Endothelial cell of umbilical vein (primary cell): ENCODE measurements around the gene RNH1. TPM values are rescaled to one million over a fixed set of nuclear protein-coding genes. Genes with fewer than 3 reads are reported as not detected.

Experiments
- BruUV-seq: library from RNA; stranded (reverse); fragments of 400-500 nt; replicated peaks from 2 replicates; lab custom pipeline; 2021; lab: Mats Ljungman, UMichigan
- CTCF ChIA-PET: fragments of 300-600, 350-600 bp; sonication (Branson Sonifier 250); formaldehyde crosslinking; loops from one replicate; lab custom pipeline; 2021; ENCODE audit warnings: antibody characterized with exemption, inconsistent platforms; lab: Charles Lee
- POLR2A ChIA-PET: fragments of 300-600, 350-600 bp; sonication (Branson Sonifier 250); formaldehyde crosslinking; loops from one replicate; lab custom pipeline; 2021; ENCODE audit warnings: antibody characterized with exemption, inconsistent platforms; lab: Charles Lee
- DNase-seq: peaks from one replicate; pipeline ENCODE4 v3.0.0-alpha.2; 2011; ENCODE audit warnings: low read depth, low spot score
- FAIRE-seq: peaks from 2 replicates; lab custom pipeline; 2011; peaks lifted over from hg19 to GRCh38; lab: Jason Lieb, UNC
- H2AFZ ChIP-seq: 2 replicates; pipeline ENCODE4 v1.6.0; 2012; ENCODE audit warnings: low read depth, low read length, control low read depth, inconsistent platforms
- H3K27ac ChIP-seq: 2 replicates; pipeline ENCODE4 v1.5.1; 2011; ENCODE audit warnings: low read depth, mild to moderate bottlenecking, control low read depth, low read length, moderate library complexity; ENCODE audit not compliant: insufficient read depth
- H3K27me3 ChIP-seq, 2 experiments: 2 replicates each; pipeline versions ENCODE4 v1.6.0 to v1.6.1; 2011; ENCODE audit warnings: low read length in 2 of 2, mixed read lengths in 1 of 2; ENCODE audit not compliant: control insufficient read depth in 2 of 2, insufficient read depth in 2 of 2
- H3K36me3 ChIP-seq, 2 experiments: 2 replicates in 1 of 2; 3 replicates in 1 of 2; pipeline ENCODE4 v1.5.1; 2011; ENCODE audit warnings: low read length in 2 of 2, mild to moderate bottlenecking in 1 of 2, moderate library complexity in 1 of 2; ENCODE audit not compliant: control insufficient read depth in 2 of 2, insufficient read depth in 2 of 2; ENCODE audit errors: extremely low read depth in 1 of 2
- H3K4me1 ChIP-seq: 3 replicates; pipeline ENCODE4 v1.5.1; 2011; ENCODE audit warnings: mild to moderate bottlenecking, low read length; ENCODE audit not compliant: control insufficient read depth, insufficient read depth; ENCODE audit errors: extremely low read depth
- H3K4me2 ChIP-seq: 2 replicates; pipeline ENCODE4 v1.6.1; 2011; ENCODE audit warnings: low read length, control low read depth, mixed read lengths; ENCODE audit not compliant: insufficient read depth
- H3K4me3 ChIP-seq, 3 experiments: fragments of 200-600 bp in 1 of 3; sonication (generic), shearing (Covaris generic) in 1 of 3; replicated peaks in 1 of 3; 2 replicates each; pipeline ENCODE4 v1.5.1; 2011 to 2016; ENCODE audit warnings: control low read depth in 3 of 3, low read length in 3 of 3, mild to moderate bottlenecking in 2 of 3, inconsistent platforms in 1 of 3, low read depth in 1 of 3, moderate library complexity in 1 of 3; ENCODE audit not compliant: insufficient read depth in 1 of 3
- H3K79me2 ChIP-seq: 2 replicates; pipeline ENCODE4 v1.6.0; 2012; ENCODE audit warnings: low read length, inconsistent platforms; ENCODE audit not compliant: control insufficient read depth, insufficient read depth
- H3K9ac ChIP-seq: replicated peaks from 2 replicates; pipeline ENCODE3; 2011; ENCODE audit warnings: low read length, control low read depth; ENCODE audit not compliant: insufficient read depth; ENCODE audit errors: extremely low read depth
- H3K9me1 ChIP-seq: replicated peaks from 3 replicates; pipeline ENCODE4 v1.6.0; 2011; ENCODE audit warnings: mild to moderate bottlenecking, low read length; ENCODE audit not compliant: control insufficient read depth, insufficient read depth; ENCODE audit errors: extremely low read depth
- H3K9me3 ChIP-seq: replicated peaks from 2 replicates; pipeline ENCODE4 v1.5.1; 2012; ENCODE audit warnings: low read length, inconsistent platforms; ENCODE audit not compliant: control insufficient read depth, insufficient read depth
- H4K20me1 ChIP-seq: replicated peaks from 2 replicates; pipeline ENCODE3; 2011; ENCODE audit warnings: mild to moderate bottlenecking, low read length; ENCODE audit not compliant: control insufficient read depth, insufficient read depth; ENCODE audit errors: extremely low read depth
- JUN ChIP-seq: IDR thresholded peaks from 2 replicates; pipeline ENCODE4 v1.6.1; 2011; ENCODE audit warnings: borderline replicate concordance, low read depth; ENCODE audit not compliant: insufficient read length, insufficient read depth
- dilution Hi-C: fragments of 300-500 bp; cut with MboI; formaldehyde crosslinking; loops from one replicate; pipeline ENCODE4 v1.15.0; 2019; ENCODE audit warnings: low sequenced_read_pairs; ENCODE audit not compliant: extremely low pct_ligation_motif_present
- intact Hi-C: fragments of 100-400 bp; cut with micrococcal nuclease; formaldehyde crosslinking; loops from one replicate; pipeline ENCODE4 v1.10.0; 2022
- polyA plus RNA-seq, 4 experiments: library from polyadenylated mRNA; depleted of rRNA in 3 of 4; stranded (reverse) in 3 of 4; unstranded in 1 of 4; fragments of >200 nt; gene quantifications; 2 replicates each; pipeline versions ENCODE4 v1.2.1 to v1.2.3, GENCODE V29; 2011 to 2012; ENCODE audit warnings: missing spikeins in 1 of 4
- total RNA-seq: library from RNA; stranded (reverse); gene quantifications from 2 replicates; pipeline ENCODE4 v1.2.3, GENCODE V29; 2021
- TF ChIP-seq, protein P1 (sequence below), 2 donors: IDR thresholded peaks; 1 replicate in 1 of 2; 2 replicates in 1 of 2; pipeline ENCODE4 v1.5.1; 2011; ENCODE audit warnings: low read length in 2 of 2, mild to moderate bottlenecking in 2 of 2, moderate library complexity in 2 of 2, control low read depth in 1 of 2, inconsistent platforms in 1 of 2, low read depth in 1 of 2; ENCODE audit not compliant: insufficient read depth in 1 of 2; ENCODE audit errors: extremely low read depth in 1 of 2

RNH1 gene
- total and polyA plus RNA-seq, 2 donors (not counting 3 experiments of a cell fraction or from before 2014, with no cell fraction given): 144 to 198 TPM

DNA sequence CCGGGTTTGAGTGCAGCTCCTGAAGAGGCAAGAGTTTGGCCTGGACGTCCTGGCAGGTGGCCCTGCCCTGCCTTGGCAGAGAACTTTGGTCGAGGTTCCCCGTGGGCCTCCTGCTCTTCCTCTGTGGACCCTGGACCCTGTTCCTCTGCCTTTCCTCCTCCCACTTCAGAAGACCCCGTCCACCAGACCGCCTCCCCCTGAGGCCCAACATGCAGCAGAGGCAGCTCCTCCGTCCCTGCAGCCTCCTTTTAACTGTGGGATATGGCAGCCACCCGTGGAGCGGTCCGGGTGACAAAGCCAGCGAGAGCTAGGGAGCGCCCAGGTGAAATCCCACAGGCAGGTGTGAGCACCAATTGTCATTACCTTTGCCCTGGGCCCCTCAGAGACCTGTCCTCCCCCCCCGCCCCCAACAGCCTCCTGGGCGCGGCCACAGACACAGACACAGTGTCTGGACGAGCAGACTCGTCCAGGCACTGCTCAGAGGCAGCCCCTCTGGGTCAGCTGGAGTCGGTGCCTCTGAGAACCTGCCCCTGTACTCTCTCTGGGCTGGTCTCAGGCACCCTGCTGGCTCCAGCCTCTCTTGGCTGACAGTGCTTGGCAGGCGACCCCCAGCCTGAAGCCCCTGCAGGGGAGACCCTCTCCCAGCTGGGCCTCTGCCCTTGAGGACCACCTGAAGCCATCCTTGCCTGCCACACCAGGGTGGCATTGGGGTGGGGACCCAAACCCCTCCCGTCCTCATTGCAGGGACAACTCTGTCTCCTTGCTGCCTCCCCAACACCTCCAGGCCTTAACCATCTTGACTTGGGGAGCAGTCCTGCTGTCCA, 61.1 kb downstream of the RNH1 start:
- Histone ChIP-seq H3K9me3 (no peaks in the 10 kb centered on the region), H3K9me1 (no peaks in the 10 kb centered on the region), H2AFZ (no peak overlapping the region), H3K4me3 (no peak overlapping the region), H3K9ac (no peak overlapping the region), H3K27me3 (peaks cover 0 to 2% of the 10 kb centered on the region in 2 experiments), H3K36me3 (no peaks in the 10 kb centered on the region), H4K20me1 (no peaks in the 10 kb centered on the region), H3K4me2 (no peak overlapping the region), H3K79me2 (peaks cover 10% of the 10 kb centered on the region), H3K4me1 (peaks cover 6% of the 10 kb centered on the region), H3K27ac (no peak overlapping the region)
- intact Hi-C loops: loop anchor here (5.0 kb wide), 1 partner anchor 194 kb away; no protein-coding TSS in a partner anchor
- ChIA-PET POLR2A (no interaction called here), CTCF (interaction anchor here (1.3 to 1.6 kb wide), 2 partner anchors 28 to 49 kb away, joined by 3 read pairs; no protein-coding TSS in a partner anchor)
- dilution Hi-C loops: no loop called here
- FAIRE-seq (no peak), DNase-seq (no peak)
- no TSS peak for BruUV-seq
- TF ChIP-seq, protein P1, sequence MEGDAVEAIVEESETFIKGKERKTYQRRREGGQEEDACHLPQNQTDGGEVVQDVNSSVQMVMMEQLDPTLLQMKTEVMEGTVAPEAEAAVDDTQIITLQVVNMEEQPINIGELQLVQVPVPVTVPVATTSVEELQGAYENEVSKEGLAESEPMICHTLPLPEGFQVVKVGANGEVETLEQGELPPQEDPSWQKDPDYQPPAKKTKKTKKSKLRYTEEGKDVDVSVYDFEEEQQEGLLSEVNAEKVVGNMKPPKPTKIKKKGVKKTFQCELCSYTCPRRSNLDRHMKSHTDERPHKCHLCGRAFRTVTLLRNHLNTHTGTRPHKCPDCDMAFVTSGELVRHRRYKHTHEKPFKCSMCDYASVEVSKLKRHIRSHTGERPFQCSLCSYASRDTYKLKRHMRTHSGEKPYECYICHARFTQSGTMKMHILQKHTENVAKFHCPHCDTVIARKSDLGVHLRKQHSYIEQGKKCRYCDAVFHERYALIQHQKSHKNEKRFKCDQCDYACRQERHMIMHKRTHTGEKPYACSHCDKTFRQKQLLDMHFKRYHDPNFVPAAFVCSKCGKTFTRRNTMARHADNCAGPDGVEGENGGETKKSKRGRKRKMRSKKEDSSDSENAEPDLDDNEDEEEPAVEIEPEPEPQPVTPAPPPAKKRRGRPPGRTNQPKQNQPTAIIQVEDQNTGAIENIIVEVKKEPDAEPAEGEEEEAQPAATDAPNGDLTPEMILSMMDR (IDR thresholded peaks at IDR 0.05; ENCODE audit: extremely low read depth in 1 of 2, insufficient read depth in 1 of 2, low read depth in 1 of 2, low read length in 2 of 2): no peak
- no peak for TF ChIP-seq JUN

Other genes starting within 250 kb of the RNH1 start
- not detected in 2 replicates for gene NLRP6, start 228.8 kb downstream of the RNH1 start, total RNA-seq
- gene NLRP6, start 228.8 kb downstream of the RNH1 start, polyA plus RNA-seq: not detected in 2 replicates
- 42.4 and 48.1 TPM in 2 replicates for gene PGGHG, start 218.1 kb downstream of the RNH1 start, total RNA-seq
- gene PGGHG, start 218.1 kb downstream of the RNH1 start, polyA plus RNA-seq: 31.6 and 37.9 TPM in 2 replicates
- not detected in 2 replicates for gene IFITM5, start 207.7 kb downstream of the RNH1 start, total RNA-seq
- gene IFITM5, start 207.7 kb downstream of the RNH1 start, polyA plus RNA-seq: not detected in 2 replicates
- 219 and 263 TPM in 2 replicates for gene IFITM2, start 199.4 kb downstream of the RNH1 start, total RNA-seq
- 1,135 and 1,428 TPM in 2 replicates for gene IFITM2, start 199.4 kb downstream of the RNH1 start, polyA plus RNA-seq
- 4.0 and 11.5 TPM in 2 replicates for gene IFITM1, start 193.2 kb downstream of the RNH1 start, total RNA-seq
- gene IFITM1, start 193.2 kb downstream of the RNH1 start, polyA plus RNA-seq: 24.6 and 34.1 TPM in 2 replicates
- gene IFITM3, start 186.4 kb downstream of the RNH1 start, total RNA-seq: 323 and 416 TPM in 2 replicates
- 950 and 1,150 TPM in 2 replicates for gene IFITM3, start 186.4 kb downstream of the RNH1 start, polyA plus RNA-seq
- 5.2 and 9.6 TPM in 2 replicates for gene B4GALNT4, start 137.7 kb downstream of the RNH1 start, total RNA-seq
- gene B4GALNT4, start 137.7 kb downstream of the RNH1 start, polyA plus RNA-seq: 7.9 and 9.2 TPM in 2 replicates
- 0.27 and 0.30 TPM in 2 replicates for gene PKP3, start 113.0 kb downstream of the RNH1 start, total RNA-seq
- gene PKP3, start 113.0 kb downstream of the RNH1 start, polyA plus RNA-seq: 0.33 and 0.59 TPM in 2 replicates
- gene SIGIRR, start 92.2 kb downstream of the RNH1 start, total RNA-seq: 51.9 and 52.3 TPM in 2 replicates
- 70.9 and 104 TPM in 2 replicates for gene SIGIRR, start 92.2 kb downstream of the RNH1 start, polyA plus RNA-seq
- 0.12 TPM in 1 of 2 replicates, not detected in the other for gene ANO9, start 65.2 kb downstream of the RNH1 start, total RNA-seq
- 0.23 and 0.32 TPM in 2 replicates for gene ANO9, start 65.2 kb downstream of the RNH1 start, polyA plus RNA-seq
- gene PTDSS2, start 57.0 kb downstream of the RNH1 start, total RNA-seq: 41.4 and 44.2 TPM in 2 replicates
- gene PTDSS2, start 57.0 kb downstream of the RNH1 start, polyA plus RNA-seq: 46.8 and 60.8 TPM in 2 replicates
- 103 TPM in 2 replicates for gene HRAS, start 28.3 kb upstream of the RNH1 start, total RNA-seq
- 105 and 109 TPM in 2 replicates for gene HRAS, start 28.3 kb upstream of the RNH1 start, polyA plus RNA-seq
- gene LRRC56, start 30.3 kb upstream of the RNH1 start, total RNA-seq: 0.55 and 0.90 TPM in 2 replicates
- gene LRRC56, start 30.3 kb upstream of the RNH1 start, polyA plus RNA-seq: 0.47 and 0.64 TPM in 2 replicates
- gene LMNTD2, start 53.5 kb upstream of the RNH1 start, total RNA-seq: 1.8 and 2.1 TPM in 2 replicates
- 2.6 and 3.9 TPM in 2 replicates for gene LMNTD2, start 53.5 kb upstream of the RNH1 start, polyA plus RNA-seq
- 12.2 and 14.1 TPM in 2 replicates for gene RASSF7, start 53.7 kb upstream of the RNH1 start, total RNA-seq
- 19.9 and 27.9 TPM in 2 replicates for gene RASSF7, start 53.7 kb upstream of the RNH1 start, polyA plus RNA-seq
- 38.8 and 39.4 TPM in 2 replicates for gene PHRF1, start 69.2 kb upstream of the RNH1 start, total RNA-seq
- gene PHRF1, start 69.2 kb upstream of the RNH1 start, polyA plus RNA-seq: 14.2 and 14.8 TPM in 2 replicates
- 12.3 and 14.7 TPM in 2 replicates for gene IRF7, start 108.7 kb upstream of the RNH1 start, total RNA-seq
- gene IRF7, start 108.7 kb upstream of the RNH1 start, polyA plus RNA-seq: 12.6 and 23.3 TPM in 2 replicates
- gene CDHR5, start 117.7 kb upstream of the RNH1 start, total RNA-seq: not detected in 2 replicates
- gene CDHR5, start 117.7 kb upstream of the RNH1 start, polyA plus RNA-seq: not detected in 2 replicates
- gene SCT, start 119.9 kb upstream of the RNH1 start, total RNA-seq: not detected in 2 replicates
- gene SCT, start 119.9 kb upstream of the RNH1 start, polyA plus RNA-seq: not detected in 2 replicates
- 0.24 TPM in 1 of 2 replicates, not detected in the other for gene DRD4, start 130.0 kb upstream of the RNH1 start, total RNA-seq
- not detected in 2 replicates for gene DRD4, start 130.0 kb upstream of the RNH1 start, polyA plus RNA-seq
- 50.3 and 55.7 TPM in 2 replicates for gene DEAF1, start 188.0 kb upstream of the RNH1 start, total RNA-seq
- gene DEAF1, start 188.0 kb upstream of the RNH1 start, polyA plus RNA-seq: 43.6 and 45.5 TPM in 2 replicates
- gene TMEM80, start 188.6 kb upstream of the RNH1 start, total RNA-seq: 24.1 and 26.6 TPM in 2 replicates
- gene TMEM80, start 188.6 kb upstream of the RNH1 start, polyA plus RNA-seq: 17.9 and 21.2 TPM in 2 replicates
- gene EPS8L2, start 199.0 kb upstream of the RNH1 start, total RNA-seq: 6.0 and 12.5 TPM in 2 replicates
- 5.2 and 5.9 TPM in 2 replicates for gene EPS8L2, start 199.0 kb upstream of the RNH1 start, polyA plus RNA-seq
- 287 and 294 TPM in 2 replicates for gene TALDO1, start 240.2 kb upstream of the RNH1 start, total RNA-seq
- 184 and 211 TPM in 2 replicates for gene TALDO1, start 240.2 kb upstream of the RNH1 start, polyA plus RNA-seq